Stimulated activated naive CD4-positive, alpha-beta T cell (primary cell): ENCODE data around the gene PPP2R2B.
"Not testable (repeated sequence)": the region's sequence is repeated elsewhere in the genome, so short reads cannot be mapped to it uniquely, and the experiment has no call there.

Experiments used
- DNase-seq, 6 experiments: peaks; one replicate each; lab custom pipeline; 2025; lab: John Stamatoyannopoulos, UW

Gene PPP2R2B

DNA sequence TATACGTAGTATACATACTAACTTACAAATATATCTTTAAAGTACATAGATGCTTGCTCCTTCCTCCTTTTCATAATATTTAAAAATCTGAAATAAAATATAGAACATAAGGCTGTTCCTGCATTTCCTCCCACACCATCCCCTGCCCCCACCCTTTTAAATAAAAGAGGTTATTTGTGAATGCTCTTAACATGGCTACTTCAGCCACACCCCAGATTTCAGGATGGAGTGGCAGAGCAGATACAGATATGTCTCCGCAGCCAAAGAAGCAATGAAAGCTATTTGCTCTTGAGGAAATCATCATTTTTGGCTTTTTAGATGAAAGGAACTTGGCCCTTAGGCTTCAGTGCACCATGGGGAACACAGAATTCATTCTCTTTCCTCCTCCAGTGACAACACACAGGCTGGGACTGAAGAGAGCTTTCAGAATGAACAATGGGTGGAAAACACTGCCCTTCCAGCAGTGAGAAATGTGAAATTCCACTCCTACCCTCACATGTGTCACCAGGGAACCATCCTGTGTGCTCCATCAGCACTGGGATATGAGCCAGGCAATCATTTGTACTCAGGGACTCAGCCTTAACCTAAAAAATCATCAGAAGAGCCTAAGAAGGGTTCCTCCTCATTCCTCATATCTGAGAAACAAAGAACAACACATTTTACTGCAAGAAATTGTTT, 134.3 kb downstream of the PPP2R2B start:
- no peak for DNase-seq

DNA sequence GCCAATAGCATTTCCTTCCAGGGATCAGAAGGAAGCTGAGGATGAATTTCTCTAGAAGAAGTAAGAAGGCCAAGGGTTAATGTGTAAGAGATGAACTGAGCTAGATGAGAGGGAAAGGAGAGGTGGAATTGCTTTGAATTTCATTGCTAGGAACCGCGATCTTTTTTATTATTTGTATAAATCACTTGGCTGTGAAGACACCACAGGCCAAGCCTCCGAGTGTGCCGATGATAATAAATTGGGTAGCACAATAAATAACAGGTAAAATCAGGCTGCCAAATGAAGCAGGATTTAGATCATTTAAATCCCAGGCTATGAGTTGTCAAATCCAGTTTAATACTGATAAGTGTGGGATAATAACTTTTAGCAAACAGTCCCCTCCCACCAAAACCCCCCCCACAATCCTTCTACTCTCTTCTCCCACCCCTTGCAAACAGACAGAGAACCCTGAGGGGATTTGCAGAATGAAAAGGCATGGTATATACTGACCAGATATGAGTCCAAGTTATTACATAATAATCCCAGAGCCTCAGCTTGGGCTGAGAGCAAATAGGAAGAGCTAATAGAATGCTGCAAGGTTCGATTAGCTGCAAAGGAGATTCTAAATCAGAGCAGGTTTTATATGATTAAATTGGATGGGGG, 143.5 kb downstream of the PPP2R2B start:
- no peak for DNase-seq

DNA sequence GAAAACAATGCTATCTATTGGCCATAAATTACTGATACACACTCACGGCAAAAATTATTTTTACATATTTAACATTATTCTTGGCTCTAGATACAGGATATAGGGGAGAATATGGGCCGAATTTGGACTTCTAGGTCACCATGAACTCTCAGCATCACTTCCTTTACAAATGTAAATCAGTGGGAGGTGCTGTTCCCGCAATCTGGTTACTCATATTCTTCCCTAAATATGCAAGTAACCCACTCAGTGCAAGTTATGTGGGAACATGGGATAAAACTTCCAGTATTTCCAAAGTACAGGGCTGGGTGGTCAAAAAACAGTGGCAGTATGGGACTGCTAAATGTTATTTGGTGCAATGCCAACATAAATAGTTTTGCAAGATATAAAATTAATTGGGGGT, 145.6 kb downstream of the PPP2R2B start:
- no peak for DNase-seq

DNA sequence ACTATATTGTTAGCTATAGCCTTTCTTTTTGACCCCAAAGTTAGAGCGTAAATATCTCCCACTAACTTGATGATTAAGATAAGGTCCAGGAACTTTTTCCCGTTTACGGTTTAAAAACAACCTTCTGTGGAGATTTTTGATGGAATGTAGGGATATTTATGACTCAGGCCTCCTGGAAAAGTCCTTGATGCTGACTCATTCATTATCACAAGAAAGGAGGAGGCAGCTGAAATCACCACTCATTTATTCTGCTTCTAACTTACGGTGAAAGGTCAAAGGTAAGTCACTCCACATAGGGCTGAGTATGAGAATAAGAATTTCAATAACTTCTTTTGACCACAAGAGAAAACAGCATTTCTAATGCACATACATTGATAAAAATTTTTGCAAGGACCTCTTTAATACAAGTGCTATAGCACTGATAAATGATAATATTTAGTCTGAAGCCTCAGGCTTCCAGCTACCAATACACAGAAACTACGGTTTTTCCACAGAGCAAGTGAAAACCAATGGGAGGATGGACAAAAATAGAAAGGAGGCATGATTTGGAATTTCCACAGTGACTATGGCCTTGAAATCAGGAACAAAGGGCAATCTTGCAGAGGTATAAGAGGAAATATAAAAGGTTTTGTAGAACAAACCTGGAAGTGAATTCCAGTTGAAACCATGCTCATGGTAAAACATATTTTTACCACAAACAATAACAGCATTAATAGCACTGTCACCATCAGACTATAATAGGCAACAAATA, 146.5 kb downstream of the PPP2R2B start:
- DNase-seq = no peak

DNA sequence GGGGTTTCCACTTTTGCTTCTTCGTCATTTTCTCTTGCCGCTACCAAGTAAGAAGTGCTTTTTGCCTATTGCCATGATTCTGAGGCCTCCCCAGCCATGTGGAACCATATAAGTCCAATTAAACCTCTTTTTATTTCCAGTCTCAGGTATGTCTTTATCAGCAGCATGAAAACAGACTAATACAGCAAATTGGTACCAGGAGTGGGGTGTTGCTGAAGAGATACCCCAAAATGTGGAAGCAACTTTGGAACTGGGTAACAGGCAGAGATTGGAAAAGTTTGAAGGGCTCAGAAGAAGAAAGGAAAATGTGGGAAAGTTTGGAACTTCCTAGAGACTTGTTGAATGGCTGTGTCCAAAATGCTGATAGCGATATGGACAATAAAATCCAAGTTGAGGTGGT, 149.8 kb downstream of the PPP2R2B start:
- not testable (repeated sequence) for DNase-seq

DNA sequence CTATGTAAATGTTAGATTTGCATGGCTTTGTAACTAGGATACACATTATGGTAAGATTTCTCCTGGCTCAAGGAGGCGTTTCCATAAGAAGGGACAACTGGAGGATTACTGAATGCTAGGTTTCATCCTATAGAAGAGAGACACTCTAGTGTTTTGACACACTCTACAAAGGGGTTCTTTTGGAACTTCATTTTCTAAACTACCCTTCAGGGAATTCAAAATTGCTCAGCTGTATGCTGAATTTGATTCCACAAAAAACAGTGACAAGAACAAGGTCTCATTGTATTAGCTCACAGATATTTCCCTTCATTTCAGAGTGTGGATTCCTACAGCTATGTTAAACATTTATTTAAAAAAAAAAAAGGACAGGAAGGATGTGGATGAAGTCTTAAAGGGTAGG, 151.7 kb downstream of the PPP2R2B start:
- no peak for DNase-seq

DNA sequence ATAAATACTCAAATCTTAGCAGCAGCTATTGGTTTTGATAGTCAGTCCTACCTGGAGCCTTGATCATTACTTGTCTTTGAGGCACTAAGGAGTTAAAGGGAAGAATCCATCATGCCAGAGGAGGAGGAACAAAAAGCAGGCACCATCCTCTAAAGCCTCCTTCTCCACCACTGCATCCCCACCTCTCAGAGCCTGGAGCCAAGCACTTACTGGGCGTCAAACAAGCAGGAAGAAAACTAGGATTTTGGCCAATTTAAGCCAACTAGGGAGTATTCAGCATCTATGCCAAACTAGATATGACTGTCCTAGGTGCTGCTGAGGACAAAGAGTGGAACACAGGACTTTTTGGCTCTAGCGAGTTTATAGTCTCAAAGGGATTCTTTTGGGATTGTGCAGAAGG, 152.5 kb downstream of the PPP2R2B start:
- no peak for DNase-seq

DNA sequence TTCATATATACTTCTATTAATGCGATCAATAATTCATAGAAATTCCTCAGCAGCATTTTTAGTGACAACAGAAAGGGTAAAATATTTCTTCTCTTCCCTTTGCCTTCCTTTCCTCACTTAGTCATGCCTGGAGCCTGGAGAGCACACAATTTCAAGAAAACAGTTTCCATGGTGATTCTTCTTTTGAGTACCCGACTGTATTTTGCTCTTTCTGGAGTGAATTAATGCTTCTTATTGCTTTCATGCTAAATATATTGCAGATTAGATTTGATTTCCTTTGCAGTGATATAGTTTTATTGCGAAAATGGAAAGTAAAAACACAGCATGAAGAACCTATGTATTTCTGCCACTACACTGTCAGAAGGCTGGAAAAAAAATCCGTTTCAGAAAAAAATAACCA, 153.5 kb downstream of the PPP2R2B start:
- no peak for DNase-seq

DNA sequence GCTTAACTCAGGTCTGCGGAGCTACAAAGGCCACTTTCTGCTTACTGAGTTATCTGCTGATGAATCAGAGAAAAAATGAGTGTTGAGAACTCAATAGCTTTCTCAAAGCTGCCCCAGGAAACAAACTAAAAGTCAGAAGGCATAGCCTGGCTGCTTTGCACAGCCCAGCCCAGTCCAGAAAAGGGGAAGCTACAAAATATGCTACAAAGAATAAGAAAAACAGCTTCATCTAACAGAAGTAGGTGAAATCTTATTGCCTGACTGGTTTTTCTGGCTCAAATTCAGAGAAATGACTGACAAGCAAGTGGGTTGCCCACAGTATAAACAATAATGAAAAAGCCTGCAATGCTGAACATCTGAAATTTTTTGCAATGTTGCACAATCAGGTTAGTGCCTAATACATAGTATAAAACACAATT, 156.2 kb downstream of the PPP2R2B start:
- no peak for DNase-seq

DNA sequence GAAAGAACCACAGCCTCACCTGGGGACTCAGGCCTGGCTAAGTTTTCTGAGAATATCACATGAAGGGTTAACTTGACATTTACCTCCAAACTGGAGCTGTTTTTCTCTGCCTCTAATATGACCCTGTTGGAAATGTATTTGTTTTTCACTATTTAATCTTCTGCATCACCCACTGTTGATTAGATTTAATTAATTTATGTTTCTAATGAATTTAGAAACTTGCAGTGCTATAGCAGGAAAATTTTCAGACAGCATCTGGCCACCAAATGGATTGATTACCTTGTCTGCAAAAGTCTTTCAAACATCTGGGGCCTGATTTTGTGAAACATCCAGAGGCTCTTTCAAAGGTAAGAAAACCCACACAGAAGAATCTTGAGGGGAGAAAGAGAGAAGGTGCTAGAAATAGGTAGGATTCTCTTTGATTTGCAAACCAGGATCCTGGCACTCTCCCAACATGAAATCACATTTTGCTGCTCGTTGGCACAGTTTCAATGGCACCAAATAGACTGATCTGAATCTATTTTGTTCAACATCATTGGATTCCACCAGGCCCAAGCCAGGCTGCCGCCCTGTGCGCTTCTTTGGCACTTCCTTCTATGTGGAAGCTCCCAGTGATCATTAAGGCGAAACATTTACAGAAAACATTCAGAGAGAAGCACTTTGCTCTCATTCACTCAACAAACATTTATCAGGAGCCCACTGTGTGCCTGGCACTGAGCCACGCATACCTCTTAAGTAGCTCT, 157.3 kb downstream of the PPP2R2B start:
- DNase-seq = no peak

DNA sequence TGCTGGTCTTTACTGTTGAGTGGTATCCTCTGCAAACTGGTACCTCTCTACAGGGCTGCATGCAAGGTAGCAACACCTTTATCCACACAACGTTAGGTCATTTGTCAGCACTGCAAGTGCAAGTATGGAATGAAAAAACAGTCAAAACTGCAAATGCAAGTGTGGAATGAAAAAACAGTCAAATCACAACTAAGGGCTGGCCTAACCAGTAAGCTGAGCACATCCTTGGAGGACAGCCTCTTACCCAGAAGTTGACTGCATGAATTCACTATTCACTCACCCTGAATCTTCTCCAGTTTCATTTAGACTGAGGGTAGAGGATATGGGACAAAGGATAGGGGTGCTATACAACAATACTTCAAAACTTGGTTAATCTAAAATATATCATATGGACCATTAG, 158.4 kb downstream of the PPP2R2B start:
- no peak for DNase-seq

DNA sequence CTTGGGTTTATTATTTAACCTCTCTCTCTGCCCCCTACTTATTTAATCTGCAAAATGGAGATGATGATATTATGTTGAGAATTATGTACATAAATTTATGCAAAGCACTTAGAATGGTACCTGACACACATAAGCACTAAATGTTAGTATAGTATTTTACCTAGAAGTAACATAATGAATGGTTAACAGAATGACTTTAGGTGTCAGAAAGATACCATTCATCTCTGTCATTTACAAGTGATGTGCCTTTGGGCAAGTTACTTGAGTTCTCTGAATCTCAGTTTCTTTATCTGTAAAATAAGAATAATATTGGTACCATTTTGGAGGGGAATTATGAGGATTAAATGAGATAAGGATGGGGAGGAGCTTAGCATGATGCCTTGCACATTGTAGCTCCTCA, 159.4 kb downstream of the PPP2R2B start:
- no peak for DNase-seq

DNA sequence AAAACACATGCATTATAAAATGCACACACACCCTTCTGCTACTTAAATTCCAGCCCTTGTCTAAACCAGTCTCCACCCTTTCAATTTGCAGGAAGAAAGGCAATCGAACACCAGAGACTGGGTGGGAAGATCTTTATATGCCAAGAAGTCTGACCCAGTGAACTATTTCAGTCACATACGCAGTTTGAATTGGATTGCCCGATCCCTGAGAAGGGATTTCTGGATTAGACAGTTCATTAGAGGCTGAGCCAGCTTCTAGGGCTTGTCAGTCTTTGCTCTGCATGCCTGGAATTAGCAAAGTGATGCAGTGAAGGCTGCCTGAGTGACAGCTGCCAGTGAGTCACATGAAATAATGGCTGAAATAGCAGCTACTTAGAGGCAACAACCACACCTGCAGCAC, 159.9 kb downstream of the PPP2R2B start:
- no peak for DNase-seq

DNA sequence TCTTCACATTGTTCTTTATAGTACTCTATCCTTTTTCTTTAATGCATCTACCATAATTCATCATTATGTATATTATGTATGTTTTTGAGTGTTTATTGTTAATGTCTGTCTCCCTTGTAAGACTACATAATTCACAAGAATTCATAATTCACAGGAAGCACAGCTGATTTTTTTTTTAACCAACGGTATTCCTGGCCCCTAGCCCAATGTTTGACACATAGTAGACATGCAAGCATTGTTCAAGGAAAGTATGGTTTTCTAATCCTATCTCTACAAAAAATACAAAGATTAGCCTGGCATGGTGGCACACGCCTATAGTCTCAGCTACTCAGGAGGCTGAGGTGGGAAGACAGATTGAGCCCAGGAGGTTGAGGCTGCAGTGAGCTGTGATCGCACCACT, 160.6 kb downstream of the PPP2R2B start:
- no peak for DNase-seq

DNA sequence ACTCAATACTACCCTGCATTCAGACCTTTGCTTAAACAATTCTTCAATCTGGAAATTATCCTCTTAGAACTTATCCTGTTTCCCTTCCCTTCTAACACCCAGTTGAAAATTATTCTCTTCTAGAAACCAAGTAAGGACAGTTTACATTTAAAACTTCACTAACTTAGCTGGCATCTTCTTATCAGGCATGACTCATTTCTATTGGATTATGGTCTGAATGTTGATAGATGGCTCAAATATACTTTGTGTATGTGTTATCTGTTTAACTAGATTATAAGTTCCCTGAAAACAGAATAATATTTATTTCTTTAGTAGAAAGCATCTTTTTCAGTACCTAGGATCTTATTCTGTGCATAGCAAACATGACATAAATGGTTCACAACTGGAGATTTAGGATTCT, 161.9 kb downstream of the PPP2R2B start:
- DNase-seq = no peak

DNA sequence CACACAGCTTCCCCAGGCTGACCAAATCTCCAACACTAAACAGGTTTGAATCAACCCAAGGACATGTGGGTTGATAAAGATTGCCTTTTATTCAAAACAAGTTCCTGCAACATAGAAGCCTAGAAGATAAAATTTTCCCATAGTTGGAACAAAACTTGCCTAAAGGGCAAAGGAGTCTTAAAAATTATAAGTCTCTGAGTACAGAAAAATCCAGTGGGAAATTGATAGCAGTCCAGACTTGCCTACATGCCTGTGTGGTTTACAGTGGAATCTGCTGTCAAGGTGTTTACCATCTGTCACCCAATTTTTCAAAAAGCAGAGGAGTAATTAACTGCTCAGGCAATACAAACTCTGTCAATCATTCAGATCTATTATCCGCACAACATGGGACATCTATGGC, 168.2 kb downstream of the PPP2R2B start:
- no peak for DNase-seq

DNA sequence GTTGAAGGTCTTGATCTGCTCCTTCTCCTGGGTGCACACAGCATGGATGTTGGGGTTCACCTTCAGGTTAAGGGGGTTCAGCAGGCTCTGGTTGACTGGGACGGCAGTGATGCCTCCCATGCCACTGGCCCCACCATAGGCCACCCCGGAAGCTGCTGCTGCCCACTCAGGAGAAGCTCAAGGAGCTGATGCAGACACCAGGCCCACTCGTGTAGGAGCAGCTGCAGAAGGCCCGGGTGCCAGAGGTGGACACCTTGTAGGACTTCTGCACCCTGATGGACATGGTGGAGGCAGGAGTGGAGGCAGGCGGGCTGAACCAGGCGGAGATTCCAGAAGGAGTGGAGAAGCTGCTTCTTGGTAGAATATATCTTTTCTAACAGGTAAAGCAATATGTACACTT, 171.2 kb downstream of the PPP2R2B start:
- no peak for DNase-seq

DNA sequence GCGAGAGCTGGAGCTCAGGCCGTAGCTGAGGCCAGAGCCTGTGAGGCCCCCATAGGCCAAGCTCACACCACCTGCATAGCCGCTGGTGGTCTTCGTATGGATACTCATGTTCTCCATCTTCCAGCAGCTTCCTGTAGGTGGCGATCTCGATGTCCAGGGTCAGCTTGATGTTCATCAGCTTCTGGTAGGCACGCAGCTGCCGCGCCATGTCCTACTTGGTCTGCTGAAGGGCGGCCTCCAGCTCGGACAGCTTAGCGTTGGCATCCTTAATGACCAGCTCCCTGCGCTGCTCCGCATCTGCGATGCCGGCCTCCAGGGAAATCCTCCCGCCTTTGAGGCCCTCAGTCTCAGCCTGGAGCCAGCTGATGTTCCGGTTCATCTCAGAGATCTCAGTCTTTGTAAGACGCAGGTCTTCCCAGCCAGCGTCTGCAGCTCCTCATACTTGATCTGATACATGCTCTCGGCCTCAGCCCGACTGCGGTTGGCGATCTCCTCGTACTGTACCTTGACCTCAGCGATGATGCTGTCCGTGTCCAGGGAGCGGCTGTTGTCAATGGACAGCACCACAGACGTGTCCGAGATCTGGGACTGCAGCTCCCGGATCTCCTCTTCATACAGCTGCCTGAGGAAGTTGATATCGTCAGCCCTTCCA, 172.1 kb downstream of the PPP2R2B start:
- no peak for DNase-seq

DNA sequence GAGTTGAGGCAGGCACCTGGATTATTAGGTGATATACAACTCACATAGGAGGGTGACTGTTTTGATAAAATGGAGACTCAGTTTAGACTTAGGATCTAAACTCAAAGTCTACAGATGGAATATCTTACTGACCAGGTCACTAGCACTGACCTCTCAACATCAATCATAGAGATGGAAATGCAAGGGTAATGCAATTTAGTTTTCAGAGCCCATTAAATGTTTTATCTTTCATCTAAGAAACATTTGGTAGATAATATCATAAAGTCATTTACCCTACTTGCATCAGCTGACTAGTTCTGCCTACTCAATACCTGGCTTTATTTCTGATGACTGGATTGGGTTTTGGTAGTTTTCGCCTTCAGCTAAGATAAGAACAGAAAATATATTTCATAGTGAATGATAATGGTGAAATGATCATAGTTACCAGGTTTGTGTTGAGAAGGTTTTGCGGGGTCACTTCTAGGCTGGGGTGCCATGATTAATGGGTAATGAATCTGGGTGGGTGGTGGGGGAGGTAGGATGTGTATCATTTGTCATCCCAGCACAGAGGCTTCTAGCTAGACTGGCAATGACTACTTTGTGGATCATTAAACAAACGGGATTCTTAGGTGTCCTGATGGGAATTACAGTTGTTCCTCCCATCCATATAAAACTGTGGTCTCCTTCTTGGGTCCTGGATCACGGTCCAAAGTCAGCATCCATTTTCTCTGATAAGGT, 173.4 kb downstream of the PPP2R2B start:
- no peak for DNase-seq

DNA sequence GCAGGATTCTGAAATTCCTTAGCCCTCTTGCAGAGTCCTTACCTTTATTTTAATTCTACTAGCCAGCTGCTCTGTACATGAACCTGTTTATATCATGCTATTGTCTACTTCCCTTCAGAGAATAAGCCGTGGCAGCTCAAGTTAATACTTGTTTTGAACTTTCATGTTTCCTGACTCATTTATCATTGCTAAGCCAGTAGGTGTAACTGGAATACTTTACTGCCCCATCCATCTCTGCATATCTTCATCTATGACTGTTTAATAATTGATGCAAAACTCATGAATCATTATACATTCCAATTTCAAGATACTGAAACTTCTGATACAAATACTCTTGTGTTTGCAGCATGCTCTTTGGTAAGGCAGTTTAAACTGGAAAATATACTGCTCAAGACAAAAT, 174.7 kb downstream of the PPP2R2B start:
- DNase-seq = no peak

DNA sequence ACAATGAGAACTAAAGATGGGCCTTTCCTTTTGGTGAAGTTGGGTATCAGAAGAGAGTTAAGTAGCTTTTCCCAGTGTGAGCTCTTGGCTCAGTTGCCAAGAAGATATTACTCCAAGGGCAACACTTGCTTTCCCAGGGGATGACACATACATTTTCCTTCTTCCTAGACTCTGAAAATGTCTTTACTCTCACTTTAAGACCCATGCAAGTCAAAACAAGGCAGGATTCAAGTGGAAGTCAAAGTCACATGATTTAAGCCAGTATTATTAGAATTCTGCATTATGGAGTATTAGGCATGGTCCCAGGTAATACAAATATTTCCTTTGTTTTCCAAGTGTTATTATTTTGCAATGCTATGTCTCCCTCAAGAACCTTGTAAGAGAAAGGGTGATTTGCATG, 175.1 kb downstream of the PPP2R2B start:
- DNase-seq = no peak
